ENCODE measurements around the gene FKRP.
A peak's percentile ranks its signal among the peaks of the same experiment; 100 is the strongest.

FKRP gene

DNA sequence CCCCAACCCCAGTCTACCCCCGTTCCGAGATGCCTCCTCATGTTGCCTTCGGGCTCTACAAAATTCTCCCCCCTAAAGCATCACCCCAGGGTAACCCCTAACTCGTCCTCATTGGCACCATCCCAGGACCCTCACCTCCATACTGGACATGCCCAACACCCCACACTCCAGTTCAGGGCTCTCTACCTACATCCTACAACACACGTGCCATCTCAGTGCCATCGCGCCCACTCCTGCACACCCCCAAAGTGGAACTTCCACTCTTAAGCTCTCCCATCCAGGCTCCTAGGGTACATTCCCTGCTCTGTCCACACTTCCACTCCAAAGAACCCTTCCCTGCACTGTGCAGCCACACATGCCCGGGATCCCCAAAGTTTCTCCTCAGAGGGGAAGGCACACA, 827 bp upstream of the FKRP start:
- H3K27ac ChIP-seq, result peak overlapping the region; percentile 93
- TF ChIP-seq, protein P1, sequence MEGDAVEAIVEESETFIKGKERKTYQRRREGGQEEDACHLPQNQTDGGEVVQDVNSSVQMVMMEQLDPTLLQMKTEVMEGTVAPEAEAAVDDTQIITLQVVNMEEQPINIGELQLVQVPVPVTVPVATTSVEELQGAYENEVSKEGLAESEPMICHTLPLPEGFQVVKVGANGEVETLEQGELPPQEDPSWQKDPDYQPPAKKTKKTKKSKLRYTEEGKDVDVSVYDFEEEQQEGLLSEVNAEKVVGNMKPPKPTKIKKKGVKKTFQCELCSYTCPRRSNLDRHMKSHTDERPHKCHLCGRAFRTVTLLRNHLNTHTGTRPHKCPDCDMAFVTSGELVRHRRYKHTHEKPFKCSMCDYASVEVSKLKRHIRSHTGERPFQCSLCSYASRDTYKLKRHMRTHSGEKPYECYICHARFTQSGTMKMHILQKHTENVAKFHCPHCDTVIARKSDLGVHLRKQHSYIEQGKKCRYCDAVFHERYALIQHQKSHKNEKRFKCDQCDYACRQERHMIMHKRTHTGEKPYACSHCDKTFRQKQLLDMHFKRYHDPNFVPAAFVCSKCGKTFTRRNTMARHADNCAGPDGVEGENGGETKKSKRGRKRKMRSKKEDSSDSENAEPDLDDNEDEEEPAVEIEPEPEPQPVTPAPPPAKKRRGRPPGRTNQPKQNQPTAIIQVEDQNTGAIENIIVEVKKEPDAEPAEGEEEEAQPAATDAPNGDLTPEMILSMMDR (conservative IDR thresholded peaks at IDR 0.05), result no peak
- TF ChIP-seq ZFX (IDR thresholded peaks at IDR 0.05), result no peak

DNA sequence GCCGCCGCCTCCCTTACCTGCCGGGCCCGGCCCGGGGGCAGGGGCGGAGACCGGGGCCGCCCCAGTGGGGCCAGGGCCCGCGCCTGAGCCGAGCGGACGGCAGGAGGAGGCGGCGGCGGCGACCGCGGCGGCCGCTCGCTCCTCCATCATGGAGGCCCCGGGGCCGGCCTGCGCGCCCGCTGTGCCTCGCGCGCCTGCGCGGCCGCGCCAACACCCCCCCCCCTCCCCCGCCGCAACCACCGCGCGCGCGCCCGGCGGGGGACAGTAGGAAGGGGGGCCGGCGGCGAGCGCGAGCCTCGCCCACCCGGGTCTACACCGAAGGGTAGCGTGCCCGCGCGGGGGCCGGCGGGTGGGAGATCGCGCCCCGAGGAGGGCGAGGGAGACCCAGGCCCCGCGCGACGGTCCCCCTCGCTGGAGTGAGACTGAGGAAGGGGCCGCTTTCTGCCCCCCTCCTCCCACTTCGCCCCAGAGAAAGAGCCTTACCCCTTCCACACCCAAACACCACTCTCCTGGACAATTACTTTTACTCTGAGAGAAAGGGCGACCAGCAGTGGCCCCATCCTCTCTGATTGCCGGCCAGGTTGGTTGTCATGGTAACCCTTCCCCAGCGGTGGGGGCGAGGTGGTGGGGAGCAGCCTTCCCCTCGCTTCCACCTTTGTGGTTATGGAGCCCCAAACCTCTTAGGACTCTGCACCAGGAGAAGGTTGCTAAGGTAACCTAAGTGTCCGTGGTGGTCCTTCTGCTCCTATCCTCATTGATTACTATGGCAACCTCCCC, 612 bp downstream of the FKRP start, which contains the start of gene STRN4:
Gene STRN4, minus strand, starts transcription at position 170 of the 777 bp plus-strand sequence. Its CDS starts 20 bp downstream, at position 150.
- TF ChIP-seq ZFX (IDR thresholded peaks at IDR 0.05), result peak; percentile 33; the same call in 1 of the 2 replicates
- TF ChIP-seq, protein P1 (conservative IDR thresholded peaks at IDR 0.05), result no peak
- H3K27ac ChIP-seq, result peak within 1 kb of the TSS; percentile 93

DNA sequence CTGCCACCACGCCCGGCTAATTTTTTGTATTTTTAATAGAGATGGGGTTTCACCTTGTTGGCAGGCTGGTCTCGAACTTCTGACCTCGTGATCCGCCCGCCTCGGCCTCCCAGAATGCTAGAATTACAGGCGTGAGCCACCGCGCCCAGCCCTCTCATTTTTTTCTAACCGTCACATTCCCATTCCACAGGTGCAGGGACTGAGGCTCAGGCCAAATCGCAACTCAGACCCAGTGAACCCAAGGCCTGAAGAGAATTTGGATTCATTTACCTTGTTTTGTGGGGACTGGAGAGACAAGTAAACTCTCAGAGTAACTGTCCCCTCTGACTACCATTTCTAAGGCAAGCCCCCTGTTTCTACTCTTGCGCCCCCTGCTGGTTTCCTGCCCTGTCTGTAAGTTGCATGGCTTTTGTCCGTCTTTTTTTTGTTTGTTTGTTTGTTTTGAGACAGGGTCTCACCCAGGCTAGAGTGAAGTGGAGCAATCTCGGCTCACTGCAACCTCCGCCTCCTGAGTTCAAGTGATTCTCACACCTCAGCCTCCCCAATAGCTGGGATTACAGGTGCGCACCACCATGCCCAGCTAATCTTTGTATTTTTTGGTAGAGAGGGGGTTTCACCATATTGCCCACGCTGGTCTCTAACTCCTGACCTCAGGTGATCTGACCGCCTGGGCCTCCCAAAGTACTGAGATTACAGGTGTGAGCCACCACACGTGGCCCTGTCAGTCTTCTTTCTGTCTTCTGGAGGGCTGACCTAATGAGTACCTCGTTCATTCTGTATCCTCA, 2.7 kb downstream of the FKRP start:
- no peak overlapping the region for H3K27ac ChIP-seq
- TF ChIP-seq, protein P1 (conservative IDR thresholded peaks at IDR 0.05), result peak; percentile 78
- TF ChIP-seq ZFX (IDR thresholded peaks at IDR 0.05), result no peak

DNA sequence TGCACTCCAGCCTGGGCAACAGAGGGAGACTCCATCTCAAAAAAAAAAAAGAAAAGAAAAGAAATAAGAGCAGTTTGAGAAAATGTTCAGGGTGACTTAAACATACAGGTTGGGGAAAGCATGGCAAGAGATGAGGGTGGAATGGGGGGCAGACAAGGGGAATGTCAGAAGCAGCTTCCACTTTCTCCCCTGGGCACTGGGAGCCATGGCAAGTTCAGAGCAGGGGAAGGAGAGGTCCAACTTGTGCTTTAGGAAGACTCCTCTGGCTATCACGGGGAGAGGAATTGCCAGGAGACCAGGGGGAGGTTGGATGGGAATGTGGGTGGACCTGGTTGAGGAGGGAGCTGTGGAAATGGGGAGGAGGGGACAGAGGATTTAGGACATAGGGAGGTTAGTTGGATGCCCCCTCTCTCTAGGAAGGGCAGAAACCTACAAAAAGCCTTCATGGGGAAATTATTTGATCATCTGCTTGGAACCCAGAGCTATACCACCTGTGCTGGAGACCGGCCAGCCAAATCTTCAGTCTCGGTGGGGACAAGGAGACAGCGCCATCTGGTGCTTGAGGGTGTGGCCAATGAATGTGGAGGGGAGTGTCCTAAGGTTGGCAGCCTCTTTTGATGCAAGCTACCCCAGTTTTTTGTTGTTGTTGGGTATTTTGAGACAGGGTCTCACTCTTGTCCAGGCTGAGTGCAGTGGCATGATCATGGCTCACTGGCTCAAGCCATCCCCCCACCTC, 7.7 kb downstream of the FKRP start:
- no peak overlapping the region for H3K27ac ChIP-seq

DNA sequence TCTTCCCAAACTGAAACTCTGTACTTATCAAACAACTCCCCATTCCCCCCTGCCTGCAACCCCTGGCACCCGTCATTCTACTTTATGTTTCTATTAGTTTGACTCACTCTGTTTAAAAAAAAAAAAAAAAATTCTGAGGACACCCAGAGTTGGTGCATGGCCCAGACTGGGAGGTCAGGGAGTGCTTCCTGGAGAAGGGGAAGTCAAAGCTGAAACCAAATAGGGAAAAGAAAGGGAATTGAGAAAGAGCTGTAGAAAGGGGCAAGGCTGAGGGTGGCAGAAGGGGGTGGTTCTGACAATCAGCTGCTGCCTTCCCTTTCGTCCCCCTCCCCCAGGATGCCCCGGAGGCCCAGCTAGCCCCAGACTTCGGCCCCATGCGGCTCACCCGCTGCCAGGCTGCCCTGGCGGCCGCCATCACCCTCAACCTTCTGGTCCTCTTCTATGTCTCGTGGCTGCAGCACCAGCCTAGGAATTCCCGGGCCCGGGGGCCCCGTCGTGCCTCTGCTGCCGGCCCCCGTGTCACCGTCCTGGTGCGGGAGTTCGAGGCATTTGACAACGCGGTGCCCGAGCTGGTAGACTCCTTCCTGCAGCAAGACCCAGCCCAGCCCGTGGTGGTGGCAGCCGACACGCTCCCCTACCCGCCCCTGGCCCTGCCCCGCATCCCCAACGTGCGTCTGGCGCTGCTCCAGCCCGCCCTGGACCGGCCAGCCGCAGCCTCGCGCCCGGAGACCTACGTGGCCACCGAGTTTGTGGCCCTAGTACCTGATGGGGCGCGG, 9.4 kb downstream of the FKRP start:
- no peak overlapping the region for H3K27ac ChIP-seq
- TF ChIP-seq ZFX (IDR thresholded peaks at IDR 0.05), result no peak
- TF ChIP-seq, protein P1 (conservative IDR thresholded peaks at IDR 0.05), result no peak

More for the DNA sequence above, 7.7 kb downstream of the FKRP start:
- TF ChIP-seq, protein P1 (conservative IDR thresholded peaks at IDR 0.05), result peak; percentile 35
- no peak for TF ChIP-seq ZFX (IDR thresholded peaks at IDR 0.05)

DNA sequence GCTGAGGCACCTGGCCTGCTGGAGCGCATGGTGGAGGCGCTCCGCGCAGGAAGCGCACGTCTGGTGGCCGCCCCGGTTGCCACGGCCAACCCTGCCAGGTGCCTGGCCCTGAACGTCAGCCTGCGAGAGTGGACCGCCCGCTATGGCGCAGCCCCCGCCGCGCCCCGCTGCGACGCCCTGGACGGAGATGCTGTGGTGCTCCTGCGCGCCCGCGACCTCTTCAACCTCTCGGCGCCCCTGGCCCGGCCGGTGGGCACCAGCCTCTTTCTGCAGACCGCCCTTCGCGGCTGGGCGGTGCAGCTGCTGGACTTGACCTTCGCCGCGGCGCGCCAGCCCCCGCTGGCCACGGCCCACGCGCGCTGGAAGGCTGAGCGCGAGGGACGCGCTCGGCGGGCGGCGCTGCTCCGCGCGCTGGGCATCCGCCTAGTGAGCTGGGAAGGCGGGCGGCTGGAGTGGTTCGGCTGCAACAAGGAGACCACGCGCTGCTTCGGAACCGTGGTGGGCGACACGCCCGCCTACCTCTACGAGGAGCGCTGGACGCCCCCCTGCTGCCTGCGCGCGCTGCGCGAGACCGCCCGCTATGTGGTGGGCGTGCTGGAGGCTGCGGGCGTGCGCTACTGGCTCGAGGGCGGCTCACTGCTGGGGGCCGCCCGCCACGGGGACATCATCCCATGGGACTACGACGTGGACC, 10.1 kb downstream of the FKRP start:
- TF ChIP-seq ZFX (IDR thresholded peaks at IDR 0.05), result no peak
- TF ChIP-seq, protein P1 (conservative IDR thresholded peaks at IDR 0.05), result no peak

More for the DNA sequence above, 10.1 kb downstream of the FKRP start:
- no peak overlapping the region for H3K27ac ChIP-seq
